ENCODE data around the gene SAMD1. TPM values are rescaled to one million over a fixed set of nuclear protein-coding genes. Genes with fewer than 3 reads are reported as not detected.

Gene SAMD1
- total and polyA plus RNA-seq, 2 of the 8 experiments (the other 6 are each of a cell fraction or from before 2014, with no cell fraction given), result 40.0 to 100 TPM

GRCh38 chr19:14073925-14074838, 16.4 kb downstream of the SAMD1 start (continued):
- TF ChIP-seq TEAD4 (IDR thresholded peaks at IDR 0.05; ENCODE audit: low read depth, low read length) (no peak), SIN3A (conservative IDR thresholded peaks at IDR 0.05 in 1 of 2, IDR thresholded peaks at IDR 0.05 in 1 of 2; ENCODE audit: low read depth in 1 of 2, low read length in 2 of 2) (no peak), ATF3 (IDR thresholded peaks at IDR 0.05; ENCODE audit: insufficient read depth, low read depth, low read length) (no peak), GABPA (IDR thresholded peaks at IDR 0.05; ENCODE audit: borderline replicate concordance, insufficient read depth, low read length) (no peak), NRF1 (IDR thresholded peaks at IDR 0.05; ENCODE audit: low read depth, low read length) (no peak), EP300 (IDR thresholded peaks at IDR 0.05; ENCODE audit: borderline replicate concordance in 1 of 2, low read depth in 2 of 2, low read length in 2 of 2) (no peak), GTF2F1 (IDR thresholded peaks at IDR 0.05; ENCODE audit: borderline replicate concordance, low read depth, low read length) (no peak), SP2 (IDR thresholded peaks at IDR 0.05; ENCODE audit: low read length) (no peak), CHD2 (IDR thresholded peaks at IDR 0.05; ENCODE audit: low read length) (no peak), YY1 (IDR thresholded peaks at IDR 0.05; ENCODE audit: low read depth, low read length) (no peak), ZNF274 (IDR thresholded peaks at IDR 0.05; ENCODE audit: borderline replicate concordance, extremely low read depth, low read length) (no peak), PHF8 (conservative IDR thresholded peaks at IDR 0.05; ENCODE audit: low read depth, low read length) (0 out of 2 replicates have a peak, but pooled peaks have one; percentile 23), RAD21 (IDR thresholded peaks at IDR 0.05 in 1 of 2, conservative IDR thresholded peaks at IDR 0.05 in 1 of 2; ENCODE audit: low read depth in 2 of 2, low read length in 2 of 2) (no peak), CEBPB (IDR thresholded peaks at IDR 0.05; ENCODE audit: low read depth, low read length) (no peak), EZH2 (IDR thresholded peaks at IDR 0.05; ENCODE audit: low read depth, low read length, severe bottlenecking) (peak; percentile 64), TCF12 (IDR thresholded peaks at IDR 0.05; ENCODE audit: low read depth, low read length) (no peak)
